SH-SY5Y (cell line): Measurements from ENCODE around the gene ZNF267.

Experiments
- GATA2 ChIP-seq: IDR thresholded peaks from 2 replicates; pipeline ENCODE4 v1.6.1; 2011; ENCODE audit warnings: mild to moderate bottlenecking, low read depth, low read length
- GATA3 ChIP-seq: IDR thresholded peaks from 2 replicates; pipeline ENCODE4 v1.6.1; 2011; ENCODE audit warnings: low read depth, mild to moderate bottlenecking, low read length, moderate library complexity

- TF ChIP-seq GATA2 (no peak), GATA3 (no peak)
Observed at GRCh38 chr16:31842864-31843263, 30.7 kb upstream of the ZNF267 start.
